ENCODE results near the gene MEF2A.

MEF2A gene

GRCh38 chr15:99707473-99708270 is 141.9 kb downstream of the MEF2A start:
- DNase-seq: no peak

GRCh38 chr15:99708563-99708962 is 142.8 kb downstream of the MEF2A start:
- no peak for DNase-seq

DNA sequence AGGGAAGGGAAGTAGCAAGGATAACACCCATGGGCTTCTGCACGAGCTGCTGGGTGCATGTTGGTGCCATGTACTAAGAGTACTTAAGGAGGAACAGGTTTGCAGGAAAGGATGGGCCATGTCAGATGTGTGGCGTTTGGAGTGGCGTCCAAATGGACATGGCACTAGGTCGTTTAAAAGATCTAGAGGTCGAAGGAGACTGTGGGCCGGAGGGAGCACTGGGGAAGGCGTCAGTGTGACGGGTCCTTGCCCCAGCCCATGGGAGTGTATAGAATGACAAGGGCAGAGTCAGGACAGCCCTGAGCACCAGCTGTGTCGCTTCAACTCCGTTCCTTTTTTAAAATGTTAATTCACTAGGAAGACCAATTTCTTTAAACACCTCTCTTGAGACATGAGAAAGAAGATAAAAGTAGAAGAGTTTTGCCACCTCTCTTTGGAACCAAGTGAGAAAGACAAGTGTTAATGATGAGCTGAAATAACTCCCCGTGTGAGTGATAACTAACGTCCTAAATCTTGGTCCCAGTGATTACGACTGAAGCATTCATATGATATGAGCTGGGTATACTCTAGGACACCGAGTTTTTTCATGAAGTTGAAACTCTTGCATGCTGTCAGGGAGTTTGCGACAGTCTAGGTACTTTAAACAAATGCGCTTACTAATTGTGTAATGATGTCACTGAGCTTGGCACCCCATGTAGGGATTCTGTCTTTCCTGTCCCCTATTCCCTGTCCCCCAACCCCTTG is 143.6 kb downstream of the MEF2A start:
- DNase-seq: no peak

- DNase-seq: no peak
Observed at GRCh38 chr15:99711625-99712024, 145.8 kb downstream of the MEF2A start.

- no peak for DNase-seq
Observed at GRCh38 chr15:99712415-99712814, 146.6 kb downstream of the MEF2A start.

DNA sequence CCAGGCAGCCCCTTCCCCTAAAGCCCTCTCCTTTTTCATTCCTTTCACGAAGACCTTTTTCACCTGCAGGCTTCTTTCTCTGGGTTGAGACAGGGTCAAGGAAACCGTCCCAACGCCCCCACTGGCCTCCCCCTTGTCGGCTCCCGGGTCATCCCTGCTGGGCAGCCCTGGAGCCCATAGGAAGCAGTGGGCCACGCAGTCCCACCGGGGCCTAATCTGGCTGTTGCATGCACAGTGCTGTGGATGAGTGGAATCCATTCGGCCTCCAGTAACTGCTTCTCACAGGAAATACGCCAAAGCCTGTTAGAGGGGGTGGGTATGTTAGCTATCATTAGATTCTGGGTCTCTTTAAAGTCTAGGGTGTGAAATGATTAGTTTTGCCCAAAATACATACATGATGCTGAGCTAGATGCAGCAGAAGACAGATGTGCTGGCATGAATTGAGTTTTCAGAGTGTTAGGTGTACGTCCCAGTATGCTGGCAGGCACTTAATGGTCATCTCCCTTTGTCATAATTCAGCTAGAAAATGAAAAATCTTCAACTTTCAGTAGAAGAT is 150.8 kb downstream of the MEF2A start:
- DNase-seq: no peak

- no peak for DNase-seq
Observed at GRCh38 chr15:99717161-99718009, 151.6 kb downstream of the MEF2A start.

GRCh38 chr15:99718421-99718820 is 152.6 kb downstream of the MEF2A start:
- no peak for DNase-seq

GRCh38 chr15:99719096-99719541 is 153.3 kb downstream of the MEF2A start:
- no peak for DNase-seq

DNA sequence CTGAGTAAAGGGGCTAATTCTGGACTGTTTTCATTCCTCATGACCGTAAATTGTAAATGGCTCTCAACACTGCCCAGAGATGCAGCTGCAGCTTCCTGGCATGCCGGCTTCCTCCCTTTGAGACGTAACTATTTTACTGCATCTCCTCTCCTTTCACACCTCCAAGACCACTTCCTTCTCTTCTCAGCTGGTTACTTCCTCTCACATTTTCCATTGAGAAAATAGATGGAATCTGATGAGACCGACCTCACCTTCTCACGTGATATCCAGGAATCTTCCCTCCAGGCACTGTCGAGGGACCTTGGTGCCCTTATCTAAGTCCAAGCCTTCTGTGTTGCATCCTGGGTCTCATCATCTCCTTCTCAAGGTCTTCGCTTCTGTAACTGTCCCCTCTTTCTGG is 154.7 kb downstream of the MEF2A start:
- no peak for DNase-seq

GRCh38 chr15:99721104-99721778 is 155.5 kb downstream of the MEF2A start:
- no peak for DNase-seq

GRCh38 chr15:99721896-99722295 is 156.1 kb downstream of the MEF2A start:
- DNase-seq: no peak

GRCh38 chr15:99722406-99722805 is 156.6 kb downstream of the MEF2A start:
- DNase-seq: no peak

DNA sequence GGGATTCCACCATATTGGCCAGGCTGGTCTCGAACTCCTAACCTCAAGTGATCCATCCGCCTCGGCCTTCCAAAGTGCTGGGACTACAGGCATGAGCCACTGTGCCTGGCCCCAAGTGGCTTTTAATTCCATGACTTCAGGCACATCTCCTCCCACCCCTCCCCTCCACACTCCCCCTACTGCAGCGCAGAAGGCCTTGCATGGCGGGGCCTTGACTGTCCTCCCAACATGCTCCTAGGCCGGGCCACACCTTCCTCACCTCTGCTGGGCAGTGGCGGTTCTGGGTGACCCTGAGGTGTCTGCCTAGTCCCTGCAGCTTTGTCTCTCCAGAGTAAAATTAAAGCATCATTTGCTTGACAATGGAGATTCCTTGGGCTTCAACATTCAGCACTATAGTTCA is 160.5 kb downstream of the MEF2A start:
- no peak for DNase-seq

DNA sequence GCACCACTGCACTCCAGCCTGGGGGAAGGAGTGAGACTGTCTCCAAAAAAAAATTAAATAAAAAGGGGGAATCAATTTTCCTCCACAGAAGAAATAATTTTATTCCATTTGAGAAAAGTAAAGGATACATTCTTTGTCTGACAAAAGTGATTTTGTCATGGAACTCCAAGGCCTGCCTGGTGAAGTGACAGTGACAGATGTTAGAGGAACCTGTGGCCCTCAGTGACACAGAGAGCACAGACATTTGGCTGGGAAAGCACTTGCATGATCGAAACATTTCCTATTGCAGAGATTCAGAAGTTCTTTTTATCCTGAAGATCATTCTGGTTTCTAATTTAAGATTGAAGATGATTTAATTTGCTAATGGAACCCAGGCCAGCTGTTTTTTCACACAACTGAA is 161.5 kb downstream of the MEF2A start:
- DNase-seq: no peak

GRCh38 chr15:99727733-99728132 is 161.9 kb downstream of the MEF2A start:
- DNase-seq: no peak

- DNase-seq: no peak
Observed at GRCh38 chr15:99728916-99729315, 163.1 kb downstream of the MEF2A start.

GRCh38 chr15:99729327-99729726 is 163.5 kb downstream of the MEF2A start:
- no peak for DNase-seq

- DNase-seq: no peak
Observed at GRCh38 chr15:99729920-99730319, 164.1 kb downstream of the MEF2A start.

- no peak for DNase-seq
Observed at GRCh38 chr15:99731336-99732123, 165.7 kb downstream of the MEF2A start.

DNA sequence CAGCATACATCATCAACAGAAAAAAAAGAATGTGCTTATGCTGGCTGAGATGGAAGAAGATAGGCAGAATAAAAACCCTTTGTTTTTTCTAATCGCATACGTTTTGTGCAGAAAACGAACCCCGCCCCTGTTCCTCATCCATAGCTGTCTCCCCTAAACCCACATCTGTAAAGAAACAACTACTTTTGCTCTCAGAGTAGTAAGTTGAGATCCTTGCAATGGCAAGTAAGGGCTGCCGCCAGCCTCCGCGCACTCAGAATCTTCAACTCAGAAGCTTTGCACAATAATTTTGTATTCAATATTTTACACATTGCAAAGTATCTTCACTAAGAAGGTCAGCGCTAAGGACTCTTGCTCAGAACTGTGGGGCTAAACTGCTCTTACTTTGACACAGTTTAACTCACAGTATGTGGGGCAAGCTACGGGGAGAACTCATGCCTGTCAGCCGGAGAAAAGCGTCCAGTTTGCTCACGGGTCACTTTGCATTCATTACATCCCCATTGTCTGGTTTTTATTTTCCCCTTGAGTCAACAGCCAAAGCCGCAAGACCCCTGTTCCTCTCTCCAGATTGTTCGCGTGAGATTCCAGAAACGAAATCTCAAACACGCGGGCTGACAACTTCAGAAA is 166.5 kb downstream of the MEF2A start:
- DNase-seq: no peak

All from SIG-M5 (cell line).